HS-5 (cell line): ENCODE measurements around the gene ZBTB3.
"Not testable (repeated sequence)": the region's sequence is repeated elsewhere in the genome, so short reads cannot be mapped to it uniquely, and the experiment has no call there.

ENCODE experiments used
- DNase-seq: peaks from one replicate; pipeline ENCODE4 v3.0.0-alpha.2; 2012; ENCODE audit warnings: low read depth

ZBTB3 gene

GRCh38 chr11:62716206-62716605, 37.8 kb downstream of the ZBTB3 start:
- DNase-seq = no peak

- no peak for DNase-seq
Observed at GRCh38 chr11:62715150-62716130, 38.5 kb downstream of the ZBTB3 start.

GRCh38 chr11:62713343-62713742, 40.6 kb downstream of the ZBTB3 start:
- DNase-seq = no peak

- no peak for DNase-seq
Observed at GRCh38 chr11:62712861-62713260, 41.1 kb downstream of the ZBTB3 start.

GRCh38 chr11:62712276-62712812, 41.6 kb downstream of the ZBTB3 start:
- DNase-seq = no peak

- DNase-seq = no peak
Observed at GRCh38 chr11:62710001-62710345, 44.0 kb downstream of the ZBTB3 start.

- peak; percentile 71 for DNase-seq
Observed at GRCh38 chr11:62709247-62710000, 44.5 kb downstream of the ZBTB3 start.

GRCh38 chr11:62708793-62709192, 45.2 kb downstream of the ZBTB3 start:
- DNase-seq = no peak

- DNase-seq = no peak
Observed at GRCh38 chr11:62708392-62708791, 45.6 kb downstream of the ZBTB3 start.

- DNase-seq = no peak
Observed at GRCh38 chr11:62707277-62707861, 46.6 kb downstream of the ZBTB3 start, which contains the start of the genes BSCL2 and GNG3. Gene BSCL2 (minus strand): TSS chr11:62707424. CDS start chr11:62707195, 229 bp downstream. Gene GNG3 (plus strand): TSS chr11:62707676. CDS start chr11:62708296, 620 bp downstream.

GRCh38 chr11:62706850-62707247, 47.1 kb downstream of the ZBTB3 start:
- DNase-seq = no peak

GRCh38 chr11:62705880-62706849, 47.8 kb downstream of the ZBTB3 start:
- peak; percentile 63 for DNase-seq

GRCh38 chr11:62705413-62705812, 48.5 kb downstream of the ZBTB3 start:
- DNase-seq = no peak

GRCh38 chr11:62703921-62704320, 50.0 kb downstream of the ZBTB3 start:
- DNase-seq = not testable (repeated sequence)

- no peak for DNase-seq
Observed at GRCh38 chr11:62702246-62702645, 51.7 kb downstream of the ZBTB3 start.
